ENCODE results near the gene CHSY1. TPM values are rescaled to one million over a fixed set of nuclear protein-coding genes. Genes with fewer than 3 reads are reported as not detected.
A peak's percentile ranks its signal among the peaks of the same experiment; 100 is the strongest.

CHSY1 gene
- total RNA-seq, 1 donor from 2014 or later = 69.3 TPM

DNA sequence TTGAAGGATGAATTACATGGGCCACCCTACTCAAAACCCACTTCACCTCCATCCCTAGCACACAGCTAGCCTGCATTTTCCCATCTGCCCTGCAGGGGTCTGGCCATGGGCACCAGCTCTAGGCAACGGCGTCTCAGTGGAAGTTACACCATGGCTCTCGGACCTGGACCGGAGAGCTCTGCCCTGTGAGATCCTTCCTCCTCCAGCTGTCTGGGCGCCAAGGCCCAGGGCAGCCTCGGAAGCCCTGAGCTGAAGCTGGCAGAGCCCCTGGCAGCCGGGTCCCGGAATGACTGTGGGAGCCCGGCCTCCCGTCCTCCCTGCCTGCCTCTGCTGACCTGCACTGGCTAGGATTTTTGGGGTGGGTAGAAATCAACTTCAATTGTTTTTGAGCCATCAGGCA, 98.9 kb downstream of the CHSY1 start:
- no peaks in the 10 kb centered on the region for H3K36me3 Mint-ChIP-seq
- H3K4me1 Mint-ChIP-seq = peaks cover 14% of the 10 kb centered on the region
- DNase-seq (ENCODE audit: low spot score in 2 of 2, unreplicated experiment in 2 of 2) = no peak
- TF ChIP-seq, protein P1, sequence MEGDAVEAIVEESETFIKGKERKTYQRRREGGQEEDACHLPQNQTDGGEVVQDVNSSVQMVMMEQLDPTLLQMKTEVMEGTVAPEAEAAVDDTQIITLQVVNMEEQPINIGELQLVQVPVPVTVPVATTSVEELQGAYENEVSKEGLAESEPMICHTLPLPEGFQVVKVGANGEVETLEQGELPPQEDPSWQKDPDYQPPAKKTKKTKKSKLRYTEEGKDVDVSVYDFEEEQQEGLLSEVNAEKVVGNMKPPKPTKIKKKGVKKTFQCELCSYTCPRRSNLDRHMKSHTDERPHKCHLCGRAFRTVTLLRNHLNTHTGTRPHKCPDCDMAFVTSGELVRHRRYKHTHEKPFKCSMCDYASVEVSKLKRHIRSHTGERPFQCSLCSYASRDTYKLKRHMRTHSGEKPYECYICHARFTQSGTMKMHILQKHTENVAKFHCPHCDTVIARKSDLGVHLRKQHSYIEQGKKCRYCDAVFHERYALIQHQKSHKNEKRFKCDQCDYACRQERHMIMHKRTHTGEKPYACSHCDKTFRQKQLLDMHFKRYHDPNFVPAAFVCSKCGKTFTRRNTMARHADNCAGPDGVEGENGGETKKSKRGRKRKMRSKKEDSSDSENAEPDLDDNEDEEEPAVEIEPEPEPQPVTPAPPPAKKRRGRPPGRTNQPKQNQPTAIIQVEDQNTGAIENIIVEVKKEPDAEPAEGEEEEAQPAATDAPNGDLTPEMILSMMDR (IDR thresholded peaks at IDR 0.05; ENCODE audit: unreplicated experiment) = peak; percentile 49
- H3K4me3 Mint-ChIP-seq = no peak overlapping the region
- H3K27ac Mint-ChIP-seq = no peak overlapping the region
- no peaks in the 10 kb centered on the region for H3K9me3 Mint-ChIP-seq
- no peaks in the 10 kb centered on the region for H3K27me3 Mint-ChIP-seq (ENCODE audit: low read depth)

DNA sequence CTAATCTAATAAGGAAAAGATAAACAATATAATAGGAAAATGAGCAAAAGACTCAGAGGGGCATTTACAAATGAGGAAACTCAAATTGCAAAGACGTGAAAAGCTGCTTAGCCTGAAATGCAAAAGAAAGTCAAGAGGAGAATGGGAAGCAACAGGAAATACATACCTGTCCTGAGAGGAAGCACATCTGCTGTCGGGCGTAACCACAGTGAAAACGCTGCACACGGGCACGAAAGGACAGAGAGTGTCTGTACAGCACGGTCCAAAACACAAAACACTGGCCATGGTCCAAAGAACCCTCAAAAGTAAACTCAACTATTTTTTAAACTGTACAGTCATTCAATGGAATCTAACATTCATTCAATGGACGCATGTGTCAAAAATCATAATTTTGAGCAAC, 100.6 kb downstream of the CHSY1 start:
- no peaks in the 10 kb centered on the region for H3K27me3 Mint-ChIP-seq (ENCODE audit: low read depth)
- peak overlapping the region; percentile 21 for H3K27ac Mint-ChIP-seq
- peaks cover 16% of the 10 kb centered on the region for H3K4me1 Mint-ChIP-seq
- TF ChIP-seq, protein P1 (IDR thresholded peaks at IDR 0.05; ENCODE audit: unreplicated experiment) = no peak
- H3K9me3 Mint-ChIP-seq = no peaks in the 10 kb centered on the region
- DNase-seq (ENCODE audit: low spot score in 2 of 2, unreplicated experiment in 2 of 2) = no peak
- H3K4me3 Mint-ChIP-seq = no peak overlapping the region
- H3K36me3 Mint-ChIP-seq = no peaks in the 10 kb centered on the region

DNA sequence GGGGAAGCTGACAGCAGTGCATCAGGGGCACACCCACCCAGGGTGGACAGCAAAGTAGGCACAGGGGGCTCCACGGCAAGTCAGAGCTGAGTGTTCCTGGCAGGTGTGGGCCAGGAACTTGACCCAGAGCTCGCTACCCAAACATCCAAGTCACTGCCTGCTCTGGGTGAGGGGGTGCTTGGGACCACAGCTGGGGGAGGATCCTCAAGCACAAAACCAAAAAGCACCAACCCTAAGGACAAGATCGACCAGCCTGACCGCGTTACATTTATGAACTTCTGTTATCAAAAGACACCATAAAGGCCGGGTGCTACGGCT, 101.2 kb downstream of the CHSY1 start:
- no peak overlapping the region for H3K4me3 Mint-ChIP-seq
- peaks cover 16% of the 10 kb centered on the region for H3K4me1 Mint-ChIP-seq
- TF ChIP-seq, protein P1 (IDR thresholded peaks at IDR 0.05; ENCODE audit: unreplicated experiment) = no peak
- no peaks in the 10 kb centered on the region for H3K27me3 Mint-ChIP-seq (ENCODE audit: low read depth)
- no peaks in the 10 kb centered on the region for H3K9me3 Mint-ChIP-seq
- H3K36me3 Mint-ChIP-seq = no peaks in the 10 kb centered on the region
- no peak for DNase-seq (ENCODE audit: low spot score in 2 of 2, unreplicated experiment in 2 of 2)
- H3K27ac Mint-ChIP-seq = no peak overlapping the region

GRCh38 chr15:101149864-101150722, 101.8 kb downstream of the CHSY1 start:
- Mint-ChIP-seq H3K9me3 (no peaks in the 10 kb centered on the region), H3K36me3 (no peaks in the 10 kb centered on the region), H3K27ac (peak overlapping the region; percentile 6), H3K4me1 (peaks cover 16% of the 10 kb centered on the region), H3K27me3 (ENCODE audit: low read depth) (no peaks in the 10 kb centered on the region), H3K4me3 (no peak overlapping the region)
- TF ChIP-seq, protein P1 (IDR thresholded peaks at IDR 0.05; ENCODE audit: unreplicated experiment) = no peak
- no peak for DNase-seq (ENCODE audit: low spot score in 2 of 2, unreplicated experiment in 2 of 2)

- DNase-seq (ENCODE audit: low spot score in 2 of 2, unreplicated experiment in 2 of 2) = no peak
- Mint-ChIP-seq H3K4me3 (no peak overlapping the region), H3K36me3 (no peaks in the 10 kb centered on the region), H3K27me3 (ENCODE audit: low read depth) (no peaks in the 10 kb centered on the region), H3K27ac (peak overlapping the region; percentile 94), H3K4me1 (peaks cover 16% of the 10 kb centered on the region), H3K9me3 (no peaks in the 10 kb centered on the region)
- TF ChIP-seq, protein P1 (IDR thresholded peaks at IDR 0.05; ENCODE audit: unreplicated experiment) = no peak
Measured at GRCh38 chr15:101148881-101149664, 102.8 kb downstream of the CHSY1 start.
